H1 (cell line): ENCODE results near the gene MRPL42. TPM values are rescaled to one million over a fixed set of nuclear protein-coding genes. Genes with fewer than 3 reads are reported as not detected.

Experiments used
- CTCF ChIA-PET: fragments of 300-600 bp; sonication (Branson Sonifier 250); formaldehyde crosslinking; loops from one replicate; lab custom pipeline; 2021; ENCODE audit not compliant: partially characterized antibody; lab: Charles Lee
- POLR2A ChIA-PET: fragments of 300-600 bp; sonication (Branson Sonifier 250); formaldehyde crosslinking; loops from one replicate; lab custom pipeline; 2021; ENCODE audit warnings: inconsistent platforms; ENCODE audit not compliant: partially characterized antibody; lab: Charles Lee
- DNase-seq, 2 experiments: peaks; one replicate each; pipeline versions ENCODE4 v3.0.0 to v3.0.0-alpha.2; 2010 to 2022; ENCODE audit warnings: low spot score in 2 of 2, low read depth in 1 of 2, mixed read lengths in 1 of 2
- FAIRE-seq: peaks from 2 replicates; lab custom pipeline; 2011; peaks lifted over from hg19 to GRCh38; lab: Jason Lieb, UNC
- H2AFZ ChIP-seq: 2 replicates; pipeline ENCODE4 v1.8.1; 2012; ENCODE audit warnings: low read length, inconsistent platforms
- H2AK5ac ChIP-seq: 2 replicates; pipeline ENCODE4 v1.6.1; 2013; ENCODE audit warnings: low read depth, low read length
- H2BK120ac ChIP-seq: replicated peaks from 2 replicates; pipeline ENCODE3; 2013; ENCODE audit warnings: low read depth, low read length, inconsistent platforms
- H2BK12ac ChIP-seq: 2 replicates; pipeline ENCODE4 v1.6.1; 2013; ENCODE audit warnings: low read depth, low read length
- H2BK15ac ChIP-seq: 2 replicates; pipeline ENCODE4 v1.6.1; 2013; ENCODE audit warnings: low read length
- H2BK20ac ChIP-seq: 2 replicates; pipeline ENCODE4 v1.6.1; 2013; ENCODE audit warnings: low read length
- H2BK5ac ChIP-seq: 2 replicates; pipeline ENCODE4 v1.6.1; 2013; ENCODE audit warnings: low read depth, low read length
- H3K14ac ChIP-seq: 2 replicates; pipeline ENCODE4 v1.6.1; 2013; ENCODE audit warnings: inconsistent platforms; ENCODE audit not compliant: insufficient read length
- H3K18ac ChIP-seq: 2 replicates; pipeline ENCODE4 v1.6.1; 2013; ENCODE audit warnings: low read length; ENCODE audit errors: extremely low read depth
- H3K23ac ChIP-seq: 2 replicates; pipeline ENCODE4 v1.6.1; 2013; ENCODE audit warnings: inconsistent platforms; ENCODE audit not compliant: insufficient read length
- H3K23me2 ChIP-seq: 2 replicates; pipeline ENCODE4 v1.6.1; 2013; ENCODE audit warnings: low read depth, low read length
- H3K27ac ChIP-seq: 2 replicates; pipeline ENCODE4 v1.6.1; 2011; ENCODE audit warnings: low read depth, low read length, inconsistent platforms
- H3K27me3 ChIP-seq, 4 experiments: replicated peaks in 1 of 4; 1 replicate in 1 of 4; 2 replicates in 3 of 4; pipeline versions ENCODE4 v1.6.1 to v1.8.1; 2011 to 2013; ENCODE audit warnings: low read length in 3 of 4, mild to moderate bottlenecking in 3 of 4, inconsistent platforms in 2 of 4, mixed read lengths in 2 of 4, moderate library complexity in 1 of 4; ENCODE audit not compliant: control insufficient read depth in 3 of 4, insufficient read depth in 3 of 4; ENCODE audit errors: extremely low read depth in 1 of 4
- H3K36me3 ChIP-seq, 4 experiments: 2 replicates each; pipeline versions ENCODE4 v1.6.1 to v1.8.1; 2011 to 2013; ENCODE audit warnings: mild to moderate bottlenecking in 4 of 4, low read length in 3 of 4, moderate library complexity in 2 of 4, control low read depth in 1 of 4, inconsistent platforms in 1 of 4; ENCODE audit not compliant: insufficient read depth in 4 of 4, control insufficient read depth in 2 of 4
- H3K4ac ChIP-seq: replicated peaks from 2 replicates; pipeline ENCODE3; 2013; ENCODE audit warnings: low read length, low read depth, mixed read lengths, inconsistent platforms; ENCODE audit not compliant: insufficient read length
- H3K4me1 ChIP-seq, 4 experiments: replicated peaks in 1 of 4; 1 replicate in 1 of 4; 2 replicates in 3 of 4; pipeline versions ENCODE4 v1.6.1 to v1.8.1; 2011 to 2013; ENCODE audit warnings: low read length in 3 of 4, inconsistent platforms in 2 of 4, mixed read lengths in 1 of 4; ENCODE audit not compliant: insufficient read depth in 4 of 4, control insufficient read depth in 3 of 4
- H3K4me2 ChIP-seq, 2 experiments: 2 replicates each; pipeline versions ENCODE4 v1.6.1 to v1.8.1; 2011 to 2013; ENCODE audit warnings: low read depth in 2 of 2, low read length in 2 of 2, control low read depth in 1 of 2, inconsistent platforms in 1 of 2, mild to moderate bottlenecking in 1 of 2; ENCODE audit not compliant: insufficient read depth in 1 of 2
- H3K4me3 ChIP-seq, 4 experiments: fragments of 200-600, 300-600 bp in 1 of 4; sonication (generic), shearing (Covaris generic), sonication (Bioruptor Twin) in 1 of 4; 2 replicates each; pipeline versions ENCODE4 v1.5.1 to v1.8.1; 2011 to 2016; ENCODE audit warnings: low read length in 4 of 4, low read depth in 3 of 4, control low read depth in 2 of 4, inconsistent platforms in 2 of 4, mild to moderate bottlenecking in 2 of 4, mixed read lengths in 1 of 4, moderate library complexity in 1 of 4; ENCODE audit not compliant: insufficient read depth in 2 of 4; ENCODE audit errors: extremely low read depth in 1 of 4
- H3K56ac ChIP-seq: replicated peaks from 2 replicates; pipeline ENCODE3; 2013; ENCODE audit warnings: low read depth, mild to moderate bottlenecking, mixed read lengths, low read length, inconsistent platforms; ENCODE audit not compliant: insufficient read length
- H3K79me1 ChIP-seq: 2 replicates; pipeline ENCODE4 v1.6.1; 2013; ENCODE audit warnings: low read depth, low read length, control low read depth
- H3K79me2 ChIP-seq, 2 experiments: 2 replicates each; pipeline versions ENCODE4 v1.6.1 to v1.8.1; 2012 to 2013; ENCODE audit warnings: low read length in 2 of 2, mild to moderate bottlenecking in 2 of 2, inconsistent platforms in 1 of 2; ENCODE audit not compliant: insufficient read depth in 2 of 2, control insufficient read depth in 1 of 2
- H3K9ac ChIP-seq, 4 experiments: replicated peaks in 1 of 4; 1 replicate in 1 of 4; 2 replicates in 3 of 4; pipeline versions ENCODE4 v1.6.1 to v1.8.1; 2011 to 2013; ENCODE audit warnings: low read depth in 3 of 4, low read length in 3 of 4, control low read depth in 2 of 4, mild to moderate bottlenecking in 2 of 4, moderate library complexity in 2 of 4, inconsistent platforms in 1 of 4; ENCODE audit errors: extremely low read depth in 1 of 4
- H3K9me3 ChIP-seq, 2 experiments: 2 replicates each; pipeline versions ENCODE4 v1.6.1 to v1.8.1; 2012 to 2013; ENCODE audit warnings: mild to moderate bottlenecking in 2 of 2, moderate library complexity in 2 of 2, control low read depth in 1 of 2, inconsistent platforms in 1 of 2, low read depth in 1 of 2, low read length in 1 of 2, mixed read lengths in 1 of 2; ENCODE audit not compliant: insufficient read depth in 2 of 2
- H4K20me1 ChIP-seq, 2 experiments: replicated peaks in 1 of 2; 2 replicates each; pipeline versions ENCODE3 to v1.8.1; 2011 to 2013; ENCODE audit warnings: inconsistent platforms in 2 of 2, low read length in 2 of 2, mild to moderate bottlenecking in 1 of 2; ENCODE audit not compliant: insufficient read depth in 2 of 2, control insufficient read depth in 1 of 2
- H4K5ac ChIP-seq: 2 replicates; pipeline ENCODE4 v1.6.1; 2013; ENCODE audit warnings: low read length, low read depth, mixed read lengths, inconsistent platforms; ENCODE audit not compliant: insufficient read length
- H4K8ac ChIP-seq: 2 replicates; pipeline ENCODE4 v1.8.0; 2013; ENCODE audit warnings: mild to moderate bottlenecking, moderate library complexity, low read length, inconsistent platforms; ENCODE audit not compliant: insufficient read depth; ENCODE audit errors: extremely low read depth
- H4K91ac ChIP-seq: replicated peaks from 2 replicates; pipeline ENCODE3; 2013; ENCODE audit warnings: low read length, mixed read lengths, inconsistent platforms; ENCODE audit not compliant: insufficient read length
- JUN ChIP-seq: IDR thresholded peaks from 2 replicates; pipeline ENCODE4 v1.6.1; 2011; ENCODE audit warnings: low read depth, mild to moderate bottlenecking, improper control_type of control experiment, low read length
- POU5F1 ChIP-seq: IDR thresholded peaks from 2 replicates; pipeline ENCODE4 v1.6.1; 2011; ENCODE audit warnings: low read depth, mild to moderate bottlenecking, low read length, moderate library complexity
- ZNF274 ChIP-seq: IDR thresholded peaks from 2 replicates; pipeline ENCODE4 v1.7.0; 2012; ENCODE audit warnings: low read length, borderline replicate concordance; ENCODE audit errors: extremely low read depth
- WGBS, 2 experiments: shearing (Covaris generic) in 1 of 2; methylation state at CpG; one replicate each; pipeline versions ENCODE4 v1.1.6 to v1.1.7; 2013 to 2015; ENCODE audit warnings: low lambda C conversion rate in 2 of 2, mixed read lengths in 2 of 2, inconsistent platforms in 1 of 2, low coverage in 1 of 2, missing lambda C conversion rate in 1 of 2; ENCODE audit not compliant: insufficient replicate concordance in 2 of 2, insufficient coverage in 1 of 2, insufficient read length in 1 of 2; ENCODE audit errors: extremely low coverage in 1 of 2, missing lambda C conversion rate in 1 of 2; 5-methylcytosine and 5-hydroxymethylcytosine counted together
- polyA plus RNA-seq, 7 experiments: library from polyadenylated mRNA; depleted of rRNA in 3 of 7; stranded (reverse) in 5 of 7; unstranded in 2 of 7; fragments of >200 nt in 5 of 7; fragments of 200-250 nt in 2 of 7; gene quantifications; 1 replicate in 5 of 7; 2 replicates in 1 of 7; 4 replicates in 1 of 7; pipeline versions ENCODE4 v1.2.1 to v1.2.3, GENCODE V29; 2011 to 2013; ENCODE audit warnings: missing spikeins in 2 of 7, mixed read lengths in 2 of 7
- small RNA-seq: library from polyadenylated mRNA; stranded (forward); fragments of <200 nt; extraction: miRNeasy Mini kit (QIAGEN cat#:217004); gene quantifications from one replicate; pipeline ENCODE3, GENCODE V24; 2013; ENCODE audit not compliant: insufficient read depth
- total RNA-seq: library from RNA; stranded (reverse); fragmentation: NEBNext Ultra II Directional; extraction: Animal tissue kit (Norgen Biotek cat#: 25700); gene quantifications from 2 replicates; pipeline ENCODE4 v1.2.1, GENCODE V29; 2021

The MRPL42 gene
- total and polyA plus RNA-seq, 2 of the 8 experiments (the other 6 are each of a cell fraction or from before 2014, with no cell fraction given): 110 to 176 TPM

DNA sequence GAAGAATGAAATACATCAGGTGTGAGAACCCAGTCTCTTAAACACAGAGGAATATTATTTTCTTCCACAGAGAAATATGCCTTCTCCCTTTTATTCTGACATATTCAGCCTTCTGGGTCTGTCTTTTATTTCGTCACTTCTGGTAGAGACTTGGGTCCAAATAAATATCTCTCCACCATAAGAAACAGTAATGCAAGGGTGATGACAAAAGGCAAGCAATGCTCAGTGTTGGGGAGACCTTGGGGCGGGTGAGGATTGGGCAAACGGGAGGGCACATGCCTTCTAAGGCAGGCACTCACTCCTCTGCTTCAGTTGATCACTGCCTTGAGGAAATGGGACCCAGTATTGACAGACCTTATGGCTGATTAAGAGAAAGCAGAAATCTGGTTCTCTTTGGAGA, 98.4 kb downstream of the MRPL42 start:
- H3K56ac ChIP-seq: no peak overlapping the region
- no peaks in the 10 kb centered on the region for H4K20me1 ChIP-seq
- no peaks in the 10 kb centered on the region for H3K9me3 ChIP-seq
- no peak for DNase-seq
- H2BK120ac ChIP-seq: no peak overlapping the region
- no peak overlapping the region for H3K9ac ChIP-seq
- no peak overlapping the region for H3K14ac ChIP-seq
- no peak overlapping the region for H2BK15ac ChIP-seq
- ChIA-PET CTCF (interaction anchor here (1.2 to 5.0 kb wide), 2 partner anchors 56 to 536 kb away, joined by 3 to 51 read pairs; no protein-coding TSS in a partner anchor), POLR2A (no interaction called here)
- no peak overlapping the region for H3K4me3 ChIP-seq
- H3K4me2 ChIP-seq: no peak overlapping the region
- no peak overlapping the region for H2BK20ac ChIP-seq
- H4K91ac ChIP-seq: no peak overlapping the region
- H3K27ac ChIP-seq: no peak overlapping the region
- H3K23me2 ChIP-seq: peaks cover 8% of the 10 kb centered on the region; the same call in 1 of the 2 replicates
- H4K8ac ChIP-seq: no peak overlapping the region
- no peaks in the 10 kb centered on the region for H3K27me3 ChIP-seq
- H2AK5ac ChIP-seq: no peak overlapping the region
- FAIRE-seq: no peak
- no peak overlapping the region for H3K23ac ChIP-seq
- WGBS, 2 experiments: 92% methylated on average over 3 of the region's 3 CpGs; no CpG with 5 or more reads in 1 of the 2 experiments
- no peaks in the 10 kb centered on the region for H3K79me1 ChIP-seq
- H3K4ac ChIP-seq: no peak overlapping the region
- H3K79me2 ChIP-seq: no peaks in the 10 kb centered on the region
- no peaks in the 10 kb centered on the region for H3K36me3 ChIP-seq
- H2BK12ac ChIP-seq: no peak overlapping the region
- no peak overlapping the region for H2BK5ac ChIP-seq
- H2AFZ ChIP-seq: no peak overlapping the region
- H3K4me1 ChIP-seq: no peaks in the 10 kb centered on the region; a peak in 1 of 7 replicates
- no peak overlapping the region for H4K5ac ChIP-seq
- TF ChIP-seq JUN: no peak
- TF ChIP-seq ZNF274: no peak
- TF ChIP-seq POU5F1: no peak
- H3K18ac ChIP-seq: no peak overlapping the region

Small RNAs within 50 kb of the gene (small RNA-seq; reads per million reads assigned to genes)
- not detected for gene RF00019

Other genes with a start within 250 kb of the MRPL42 start
- 61.0 and 71.7 TPM in 2 replicates for gene NUDT4, start 89.6 kb upstream of the MRPL42 start, total RNA-seq
- gene NUDT4, start 89.6 kb upstream of the MRPL42 start, polyA plus RNA-seq (2011; rRNA removed): 12.9 and 17.3 TPM in 2 replicates
- gene UBE2N, start 25.6 kb upstream of the MRPL42 start, total RNA-seq: 215 and 225 TPM in 2 replicates
- 62.1 and 108 TPM in 2 replicates for gene UBE2N, start 25.6 kb upstream of the MRPL42 start, polyA plus RNA-seq (2011; rRNA removed)
- 18.0 TPM in 2 replicates for gene SOCS2, start 105.2 kb downstream of the MRPL42 start, total RNA-seq
- 12.6 and 14.5 TPM in 2 replicates for gene SOCS2, start 105.2 kb downstream of the MRPL42 start, polyA plus RNA-seq (2011; rRNA removed)
- 7.5 and 8.1 TPM in 2 replicates for gene CRADD, start 209.9 kb downstream of the MRPL42 start, total RNA-seq
- gene CRADD, start 209.9 kb downstream of the MRPL42 start, polyA plus RNA-seq (2011; rRNA removed): 14.1 and 15.4 TPM in 2 replicates